Sigmoid colon (tissue), 3 donors: ENCODE data around the gene CHD5.

ENCODE experiments used
- POLR2A ChIP-seq, 2 donors: fragments of 450-650 bp; IDR thresholded peaks; one replicate each; pipeline ENCODE4 v1.6.1; 2016; ENCODE audit warnings: antibody characterized with exemption in 2 of 2, mild to moderate bottlenecking in 2 of 2, moderate library complexity in 2 of 2
- TF ChIP-seq, protein P1 (sequence below), 4 experiments: fragments of 450-650 bp in 3 of 4; fragments of 200-600 bp in 1 of 4; IDR thresholded peaks; one replicate each; pipeline ENCODE4 v1.5.1; 2016 to 2019; ENCODE audit warnings: antibody characterized with exemption in 4 of 4, mild to moderate bottlenecking in 3 of 4, moderate library complexity in 2 of 4

- no peak for TF ChIP-seq POLR2A (IDR thresholded peaks at IDR 0.05)
- TF ChIP-seq, protein P1, sequence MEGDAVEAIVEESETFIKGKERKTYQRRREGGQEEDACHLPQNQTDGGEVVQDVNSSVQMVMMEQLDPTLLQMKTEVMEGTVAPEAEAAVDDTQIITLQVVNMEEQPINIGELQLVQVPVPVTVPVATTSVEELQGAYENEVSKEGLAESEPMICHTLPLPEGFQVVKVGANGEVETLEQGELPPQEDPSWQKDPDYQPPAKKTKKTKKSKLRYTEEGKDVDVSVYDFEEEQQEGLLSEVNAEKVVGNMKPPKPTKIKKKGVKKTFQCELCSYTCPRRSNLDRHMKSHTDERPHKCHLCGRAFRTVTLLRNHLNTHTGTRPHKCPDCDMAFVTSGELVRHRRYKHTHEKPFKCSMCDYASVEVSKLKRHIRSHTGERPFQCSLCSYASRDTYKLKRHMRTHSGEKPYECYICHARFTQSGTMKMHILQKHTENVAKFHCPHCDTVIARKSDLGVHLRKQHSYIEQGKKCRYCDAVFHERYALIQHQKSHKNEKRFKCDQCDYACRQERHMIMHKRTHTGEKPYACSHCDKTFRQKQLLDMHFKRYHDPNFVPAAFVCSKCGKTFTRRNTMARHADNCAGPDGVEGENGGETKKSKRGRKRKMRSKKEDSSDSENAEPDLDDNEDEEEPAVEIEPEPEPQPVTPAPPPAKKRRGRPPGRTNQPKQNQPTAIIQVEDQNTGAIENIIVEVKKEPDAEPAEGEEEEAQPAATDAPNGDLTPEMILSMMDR (IDR thresholded peaks at IDR 0.05) = no peak
Observed at GRCh38 chr1:6131561-6131960, 48.6 kb downstream of the CHD5 start.
